ENCODE measurements around the gene H1-8. TPM values are rescaled to one million over a fixed set of nuclear protein-coding genes. Genes with fewer than 3 reads are reported as not detected.

The H1-8 gene
- total and polyA plus RNA-seq, 9 donors: 0.27 TPM; not detected in 8

DNA sequence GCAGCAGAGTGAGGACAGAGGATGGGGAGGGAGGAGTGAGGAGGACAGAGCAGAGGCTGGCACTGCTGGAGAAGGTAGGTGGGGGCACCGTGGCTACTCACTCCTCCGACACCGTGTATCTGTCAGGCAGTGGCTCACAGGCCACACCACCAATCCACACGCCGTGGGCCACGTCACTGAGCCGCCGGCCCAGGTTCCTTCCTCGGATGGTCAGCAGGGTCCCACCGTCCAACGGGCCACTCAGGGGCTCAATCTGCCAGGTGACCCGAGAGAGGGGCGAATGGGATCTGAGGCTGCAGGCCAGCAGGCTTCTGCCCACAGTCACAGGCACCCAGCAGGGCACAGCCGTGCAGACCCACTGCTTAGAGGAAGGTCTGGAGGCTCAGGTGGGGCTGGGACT lies 30.5 kb downstream of the H1-8 start:
- no peak overlapping the region for H3K27ac ChIP-seq
- intact Hi-C loops (cut with DNase I): no loop called here
- no peak overlapping the region for H3K4me3 ChIP-seq
- no peaks in the 10 kb centered on the region for H3K36me3 ChIP-seq
- no peaks in the 10 kb centered on the region for H3K4me1 ChIP-seq (ENCODE audit: insufficient read depth)
- 90 to 95% (median 92%) methylated on average over 14 of the region's 14 CpGs for WGBS, 3 donors
- TF ChIP-seq, protein P1, sequence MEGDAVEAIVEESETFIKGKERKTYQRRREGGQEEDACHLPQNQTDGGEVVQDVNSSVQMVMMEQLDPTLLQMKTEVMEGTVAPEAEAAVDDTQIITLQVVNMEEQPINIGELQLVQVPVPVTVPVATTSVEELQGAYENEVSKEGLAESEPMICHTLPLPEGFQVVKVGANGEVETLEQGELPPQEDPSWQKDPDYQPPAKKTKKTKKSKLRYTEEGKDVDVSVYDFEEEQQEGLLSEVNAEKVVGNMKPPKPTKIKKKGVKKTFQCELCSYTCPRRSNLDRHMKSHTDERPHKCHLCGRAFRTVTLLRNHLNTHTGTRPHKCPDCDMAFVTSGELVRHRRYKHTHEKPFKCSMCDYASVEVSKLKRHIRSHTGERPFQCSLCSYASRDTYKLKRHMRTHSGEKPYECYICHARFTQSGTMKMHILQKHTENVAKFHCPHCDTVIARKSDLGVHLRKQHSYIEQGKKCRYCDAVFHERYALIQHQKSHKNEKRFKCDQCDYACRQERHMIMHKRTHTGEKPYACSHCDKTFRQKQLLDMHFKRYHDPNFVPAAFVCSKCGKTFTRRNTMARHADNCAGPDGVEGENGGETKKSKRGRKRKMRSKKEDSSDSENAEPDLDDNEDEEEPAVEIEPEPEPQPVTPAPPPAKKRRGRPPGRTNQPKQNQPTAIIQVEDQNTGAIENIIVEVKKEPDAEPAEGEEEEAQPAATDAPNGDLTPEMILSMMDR (IDR thresholded peaks at IDR 0.05): no peak
- TF ChIP-seq EP300 (IDR thresholded peaks at IDR 0.05): no peak
- TF ChIP-seq POLR2A (IDR thresholded peaks at IDR 0.05): no peak
- H3K9me3 ChIP-seq: no peaks in the 10 kb centered on the region
- H3K27me3 ChIP-seq: no peaks in the 10 kb centered on the region
- DNase-seq: no peak

DNA sequence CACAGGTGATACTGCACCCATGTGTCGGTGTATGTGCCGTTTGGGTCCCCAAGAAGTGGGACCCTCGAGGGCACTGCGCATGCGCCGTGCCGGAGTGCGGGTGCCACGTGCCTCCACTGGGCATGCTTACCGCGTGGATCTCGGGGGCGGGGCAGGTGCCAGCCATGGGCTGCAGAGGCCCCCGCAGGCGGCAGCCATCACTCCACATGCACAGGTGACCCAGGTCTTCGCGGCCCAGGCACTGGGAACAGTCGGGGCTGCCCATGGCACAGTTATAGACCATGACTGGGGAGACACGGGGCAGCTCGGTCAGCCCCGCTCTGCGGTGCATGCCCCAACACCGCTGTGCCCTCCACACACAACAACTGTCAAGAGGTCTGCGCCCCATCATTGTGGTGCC lies 31.2 kb downstream of the H1-8 start:
- WGBS, 3 donors: 93 to 98% (median 96%) methylated on average over 15 to 24 of the region's 24 CpGs
- Histone ChIP-seq H3K4me3 (no peak overlapping the region), H3K27ac (no peak overlapping the region), H3K36me3 (no peaks in the 10 kb centered on the region), H3K27me3 (no peaks in the 10 kb centered on the region), H3K9me3 (no peaks in the 10 kb centered on the region), H3K4me1 (ENCODE audit: insufficient read depth) (no peaks in the 10 kb centered on the region)
- no peak for TF ChIP-seq POLR2A (IDR thresholded peaks at IDR 0.05)
- TF ChIP-seq EP300 (IDR thresholded peaks at IDR 0.05): no peak
- TF ChIP-seq, protein P1 (IDR thresholded peaks at IDR 0.05): no peak
- DNase-seq: no peak
- intact Hi-C loops (cut with DNase I): no loop called here

DNA sequence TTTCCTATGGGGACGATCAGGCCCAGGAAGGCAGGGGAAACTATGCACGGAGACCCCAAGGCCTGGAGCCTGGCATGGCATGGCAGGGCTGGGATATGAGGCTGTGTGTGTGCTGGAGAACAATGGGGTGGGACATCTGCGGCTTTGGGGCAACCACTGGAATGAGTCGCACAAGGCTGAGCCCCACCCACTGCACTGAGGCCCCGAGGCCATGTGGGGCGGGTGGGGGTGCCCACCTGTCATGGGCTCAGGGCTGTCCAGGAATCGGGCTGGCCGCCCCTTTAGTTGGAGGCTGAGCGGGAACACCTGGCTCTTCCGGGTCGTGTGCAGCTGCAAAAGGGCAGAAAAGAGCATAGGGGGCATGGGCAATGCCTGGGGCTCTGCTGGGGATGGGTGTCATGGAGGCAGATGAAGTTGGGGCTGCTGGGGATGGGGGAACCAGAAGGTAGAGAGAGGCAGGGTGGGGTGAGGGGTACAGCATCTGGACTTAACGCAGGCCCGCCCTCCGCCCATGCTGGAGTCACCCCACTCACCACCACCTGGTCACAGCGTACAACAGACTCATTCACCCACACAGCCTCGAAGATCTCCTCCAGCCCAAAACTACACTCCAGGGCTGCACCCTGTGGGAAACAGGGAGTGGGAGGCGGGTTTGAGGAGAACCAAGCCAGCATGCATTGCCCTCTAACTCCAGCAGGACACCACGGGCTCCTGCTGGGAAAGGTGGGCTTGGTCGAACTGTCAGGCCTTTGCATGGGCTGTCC lies 32.4 kb downstream of the H1-8 start:
- no peaks in the 10 kb centered on the region for H3K36me3 ChIP-seq
- no peak overlapping the region for H3K27ac ChIP-seq
- TF ChIP-seq EP300 (IDR thresholded peaks at IDR 0.05) (no peak), POLR2A (IDR thresholded peaks at IDR 0.05) (no peak)
- TF ChIP-seq, protein P1 (IDR thresholded peaks at IDR 0.05): no peak
- DNase-seq: no peak
- no peaks in the 10 kb centered on the region for H3K4me1 ChIP-seq (ENCODE audit: insufficient read depth)
- no peaks in the 10 kb centered on the region for H3K9me3 ChIP-seq
- intact Hi-C loops (cut with DNase I): no loop called here
- 79 to 86% (median 86%) methylated on average over 19 of the region's 19 CpGs for WGBS, 3 donors
- H3K4me3 ChIP-seq: no peak overlapping the region
- no peaks in the 10 kb centered on the region for H3K27me3 ChIP-seq

DNA sequence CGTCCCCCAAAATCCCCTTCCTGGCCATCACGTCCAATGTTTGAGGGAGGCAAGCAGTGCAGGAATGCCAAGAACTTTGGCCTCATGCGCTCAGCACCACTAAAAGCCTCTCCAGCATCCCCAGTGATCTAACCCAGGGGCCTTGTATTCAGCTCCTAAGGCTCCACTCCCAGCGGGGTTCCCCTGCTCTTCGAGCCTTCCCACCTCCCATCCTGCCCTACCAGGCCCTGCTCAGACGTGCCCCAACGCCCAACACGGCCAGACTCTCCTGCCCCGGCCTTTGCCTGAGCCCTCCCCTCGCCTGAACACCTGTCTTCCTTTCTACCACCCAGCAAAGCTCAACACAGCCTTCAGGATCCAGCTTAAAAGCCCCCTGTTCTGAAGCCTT lies 33.0 kb downstream of the H1-8 start:
- WGBS, 3 donors: 91 to 92% (median 91%) methylated on average over 10 of the region's 10 CpGs
- no peaks in the 10 kb centered on the region for H3K36me3 ChIP-seq

More for the DNA sequence above, 33.0 kb downstream of the H1-8 start:
- no peak for DNase-seq
- Histone ChIP-seq H3K4me3 (no peak overlapping the region), H3K27ac (no peak overlapping the region), H3K9me3 (no peaks in the 10 kb centered on the region), H3K4me1 (ENCODE audit: insufficient read depth) (no peaks in the 10 kb centered on the region), H3K27me3 (no peaks in the 10 kb centered on the region)
- TF ChIP-seq EP300 (IDR thresholded peaks at IDR 0.05): no peak
- TF ChIP-seq POLR2A (IDR thresholded peaks at IDR 0.05): no peak
- TF ChIP-seq, protein P1 (IDR thresholded peaks at IDR 0.05): no peak
- intact Hi-C loops (cut with DNase I): no loop called here
